Measurements from ENCODE around the gene SRRM1. TPM values are rescaled to one million over a fixed set of nuclear protein-coding genes. Genes with fewer than 3 reads are reported as not detected.

Gene SRRM1
- total RNA-seq, 1 donor from 2014 or later = 199 TPM

DNA sequence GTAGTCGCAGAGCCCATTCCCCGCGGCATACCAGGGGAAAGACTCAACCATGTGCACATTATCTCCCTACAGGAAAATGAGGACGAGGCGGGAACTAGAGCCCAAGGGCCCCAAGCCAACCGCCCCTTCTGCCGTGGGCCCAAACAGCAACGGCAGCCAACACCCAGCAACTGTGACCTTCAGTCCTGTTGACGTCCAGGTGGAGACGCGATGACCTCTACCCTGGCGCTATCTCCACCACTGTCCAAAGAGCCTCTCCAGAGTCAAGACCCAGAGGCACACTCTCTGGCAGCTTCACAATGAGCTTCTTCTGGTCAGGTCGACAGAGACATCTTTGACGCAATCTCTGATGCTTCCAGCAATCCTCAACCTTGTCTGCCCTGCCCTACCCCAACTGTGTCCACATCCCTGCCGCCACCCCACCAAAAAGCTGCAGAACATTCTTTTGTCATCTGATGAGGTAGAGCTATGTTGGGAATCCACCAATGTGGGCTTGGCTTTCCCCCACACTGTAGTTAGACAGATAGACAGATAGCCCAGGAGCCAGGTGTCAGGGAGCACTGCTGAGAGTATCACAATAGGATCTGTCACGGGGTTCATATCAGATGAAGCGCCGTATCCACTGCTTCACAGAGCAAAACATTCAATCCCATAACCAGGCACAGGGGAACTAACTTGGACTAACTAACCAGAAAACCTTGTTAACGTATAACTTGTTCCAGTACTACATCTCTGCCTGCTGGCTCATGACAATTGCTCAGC, 37.4 kb upstream of the SRRM1 start:
- TF ChIP-seq, protein P1, sequence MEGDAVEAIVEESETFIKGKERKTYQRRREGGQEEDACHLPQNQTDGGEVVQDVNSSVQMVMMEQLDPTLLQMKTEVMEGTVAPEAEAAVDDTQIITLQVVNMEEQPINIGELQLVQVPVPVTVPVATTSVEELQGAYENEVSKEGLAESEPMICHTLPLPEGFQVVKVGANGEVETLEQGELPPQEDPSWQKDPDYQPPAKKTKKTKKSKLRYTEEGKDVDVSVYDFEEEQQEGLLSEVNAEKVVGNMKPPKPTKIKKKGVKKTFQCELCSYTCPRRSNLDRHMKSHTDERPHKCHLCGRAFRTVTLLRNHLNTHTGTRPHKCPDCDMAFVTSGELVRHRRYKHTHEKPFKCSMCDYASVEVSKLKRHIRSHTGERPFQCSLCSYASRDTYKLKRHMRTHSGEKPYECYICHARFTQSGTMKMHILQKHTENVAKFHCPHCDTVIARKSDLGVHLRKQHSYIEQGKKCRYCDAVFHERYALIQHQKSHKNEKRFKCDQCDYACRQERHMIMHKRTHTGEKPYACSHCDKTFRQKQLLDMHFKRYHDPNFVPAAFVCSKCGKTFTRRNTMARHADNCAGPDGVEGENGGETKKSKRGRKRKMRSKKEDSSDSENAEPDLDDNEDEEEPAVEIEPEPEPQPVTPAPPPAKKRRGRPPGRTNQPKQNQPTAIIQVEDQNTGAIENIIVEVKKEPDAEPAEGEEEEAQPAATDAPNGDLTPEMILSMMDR (IDR thresholded peaks at IDR 0.05; ENCODE audit: unreplicated experiment) = no peak
- DNase-seq (ENCODE audit: low spot score, unreplicated experiment) = no peak
- H3K4me3 Mint-ChIP-seq (ENCODE audit: low read depth) = no peak overlapping the region
- H3K36me3 Mint-ChIP-seq (ENCODE audit: insufficient read depth) = no peaks in the 10 kb centered on the region
- no peaks in the 10 kb centered on the region for H3K9me3 Mint-ChIP-seq (ENCODE audit: low read depth)
- H3K4me1 Mint-ChIP-seq (ENCODE audit: low read depth) = no peaks in the 10 kb centered on the region
- no peaks in the 10 kb centered on the region for H3K27me3 Mint-ChIP-seq
- H3K27ac Mint-ChIP-seq = no peak overlapping the region

DNA sequence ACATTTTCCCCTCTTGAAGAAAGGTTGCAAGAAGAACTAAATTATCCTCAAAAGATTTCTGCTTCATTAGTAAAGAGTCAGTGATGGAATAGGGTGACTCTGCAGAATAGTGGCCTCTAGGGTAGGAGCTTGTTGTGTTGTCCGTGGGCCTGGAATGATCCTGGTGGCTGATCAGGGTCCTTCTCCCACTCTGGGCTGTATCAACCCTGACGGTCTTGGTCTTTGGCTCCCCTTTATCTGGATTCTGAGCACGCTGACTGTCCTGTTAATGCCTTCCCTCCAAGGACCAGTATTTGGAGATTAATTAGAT, 36.9 kb upstream of the SRRM1 start:
- DNase-seq (ENCODE audit: low spot score, unreplicated experiment) = no peak
- Mint-ChIP-seq H3K27me3 (no peaks in the 10 kb centered on the region), H3K36me3 (ENCODE audit: insufficient read depth) (no peaks in the 10 kb centered on the region), H3K9me3 (ENCODE audit: low read depth) (no peaks in the 10 kb centered on the region), H3K4me3 (ENCODE audit: low read depth) (no peak overlapping the region), H3K27ac (no peak overlapping the region), H3K4me1 (ENCODE audit: low read depth) (no peaks in the 10 kb centered on the region)
- TF ChIP-seq, protein P1 (IDR thresholded peaks at IDR 0.05; ENCODE audit: unreplicated experiment) = no peak

DNA sequence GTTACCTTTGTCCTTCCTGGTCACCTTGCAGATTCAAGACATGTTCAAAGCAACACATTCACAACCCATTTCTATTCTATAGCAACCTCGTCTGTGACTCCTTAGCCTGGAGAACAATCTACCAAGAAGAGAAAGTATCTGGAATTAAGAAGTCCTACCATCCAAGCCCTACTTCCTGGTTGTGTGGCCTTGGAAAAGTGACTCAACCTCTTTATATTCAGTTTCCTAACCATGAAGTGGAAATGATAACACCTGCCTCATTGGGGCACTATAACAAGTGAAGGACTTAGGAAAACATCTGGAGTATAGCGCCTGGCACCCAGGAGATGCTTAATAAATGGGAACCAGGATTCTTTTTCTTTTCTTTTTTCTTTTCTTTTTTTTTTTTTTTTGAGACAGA, 36.5 kb upstream of the SRRM1 start:
- Mint-ChIP-seq H3K27ac (no peak overlapping the region), H3K27me3 (no peaks in the 10 kb centered on the region), H3K4me3 (ENCODE audit: low read depth) (no peak overlapping the region), H3K9me3 (ENCODE audit: low read depth) (no peaks in the 10 kb centered on the region), H3K36me3 (ENCODE audit: insufficient read depth) (no peaks in the 10 kb centered on the region), H3K4me1 (ENCODE audit: low read depth) (no peaks in the 10 kb centered on the region)
- no peak for DNase-seq (ENCODE audit: low spot score, unreplicated experiment)
- TF ChIP-seq, protein P1 (IDR thresholded peaks at IDR 0.05; ENCODE audit: unreplicated experiment) = no peak

DNA sequence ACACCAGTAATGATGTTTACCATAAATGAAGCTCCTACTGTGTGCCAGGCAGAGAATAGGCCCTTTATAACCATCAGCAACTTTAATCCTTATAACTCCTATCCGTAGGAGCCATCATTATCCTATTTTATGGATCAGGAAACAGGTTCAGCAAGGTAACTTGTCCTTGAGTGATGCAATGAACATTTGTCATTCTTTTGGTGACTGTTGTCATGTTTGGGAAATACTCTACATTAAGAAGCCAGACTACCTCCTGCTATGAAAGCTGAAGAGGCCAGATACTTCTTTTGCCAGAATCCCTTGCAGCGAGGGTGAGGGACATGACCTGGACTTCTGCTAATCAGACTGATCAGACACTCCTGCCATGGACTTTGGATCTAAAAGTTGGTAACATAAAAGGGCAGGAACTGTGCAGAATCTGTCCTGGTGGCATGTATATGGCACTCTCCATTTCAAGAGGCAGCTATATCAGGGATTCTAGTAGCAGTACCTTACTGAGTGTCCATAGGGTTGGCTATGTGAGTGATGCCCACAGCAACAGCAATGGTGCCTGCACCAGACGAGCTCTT, 33.1 kb upstream of the SRRM1 start:
- no peak overlapping the region for H3K27ac Mint-ChIP-seq
- no peaks in the 10 kb centered on the region for H3K9me3 Mint-ChIP-seq (ENCODE audit: low read depth)
- no peaks in the 10 kb centered on the region for H3K27me3 Mint-ChIP-seq
- TF ChIP-seq, protein P1 (IDR thresholded peaks at IDR 0.05; ENCODE audit: unreplicated experiment) = no peak
- H3K4me3 Mint-ChIP-seq (ENCODE audit: low read depth) = no peak overlapping the region
- no peaks in the 10 kb centered on the region for H3K36me3 Mint-ChIP-seq (ENCODE audit: insufficient read depth)
- DNase-seq (ENCODE audit: low spot score, unreplicated experiment) = no peak
- H3K4me1 Mint-ChIP-seq (ENCODE audit: low read depth) = no peaks in the 10 kb centered on the region

DNA sequence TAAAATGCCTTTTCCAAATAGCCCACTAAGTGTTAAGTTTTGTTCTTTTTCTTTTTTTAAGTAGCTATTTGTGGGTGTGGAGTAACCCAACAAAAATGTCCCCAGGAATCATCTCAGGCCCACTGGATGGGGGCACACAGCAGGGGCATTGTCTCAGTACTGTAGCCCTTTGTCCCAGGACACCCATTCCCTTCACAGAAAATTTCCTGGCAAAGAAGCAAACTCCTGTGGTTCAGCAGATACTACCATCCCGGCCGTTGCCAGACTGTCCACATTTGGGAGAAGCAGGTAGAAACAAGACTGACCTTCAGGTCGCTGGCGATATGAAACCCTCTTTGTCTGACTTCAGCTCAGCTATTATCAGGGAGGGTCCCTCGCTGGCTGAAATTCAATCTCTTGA, 23.7 kb upstream of the SRRM1 start:
- peaks cover 4% of the 10 kb centered on the region for H3K9me3 Mint-ChIP-seq (ENCODE audit: low read depth)
- no peak for DNase-seq (ENCODE audit: low spot score, unreplicated experiment)

More for the DNA sequence above, 23.7 kb upstream of the SRRM1 start:
- Mint-ChIP-seq H3K4me1 (ENCODE audit: low read depth) (peaks cover 14% of the 10 kb centered on the region), H3K27ac (peak overlapping the region; percentile 34), H3K27me3 (no peaks in the 10 kb centered on the region), H3K36me3 (ENCODE audit: insufficient read depth) (peaks cover 1% of the 10 kb centered on the region), H3K4me3 (ENCODE audit: low read depth) (no peak overlapping the region)
- TF ChIP-seq, protein P1 (IDR thresholded peaks at IDR 0.05; ENCODE audit: unreplicated experiment) = no peak

Data from progenitor cell of endocrine pancreas (in vitro differentiated cells).